GM23338 (cell line): ENCODE results near the gene ST6GALNAC6.

Experiments
- CREB1 ChIP-seq: fragments of 250-450 bp; sonication (Bioruptor Pico); IDR thresholded peaks from 2 replicates; pipeline ENCODE4 v1.5.0; 2020; ENCODE audit warnings: low read depth, mild to moderate bottlenecking, moderate library complexity
- CTCF ChIP-seq, 2 experiments: fragments of 200-600 bp in 1 of 2; sonication (generic) in 1 of 2; conservative IDR thresholded peaks; 2 replicates each; pipeline versions ENCODE4 v1.5.1 to v1.6.1; 2016 to 2017; ENCODE audit warnings: antibody characterized with exemption in 2 of 2, low read depth in 2 of 2, mild to moderate bottlenecking in 2 of 2, moderate library complexity in 1 of 2
- EZH2 ChIP-seq: fragments of 200-600 bp; sonication (generic); IDR thresholded peaks from one replicate; pipeline ENCODE4 v1.8.0; 2017; ENCODE audit warnings: antibody characterized with exemption, mild to moderate bottlenecking, low read depth; ENCODE audit not compliant: unreplicated experiment
- EZH2phosphoT487 ChIP-seq: fragments of 200-600 bp; sonication (generic); IDR thresholded peaks from one replicate; pipeline ENCODE4 v1.8.1; 2018; ENCODE audit warnings: antibody characterized with exemption; ENCODE audit not compliant: unreplicated experiment
- JUNB ChIP-seq: IDR thresholded peaks from one replicate; pipeline ENCODE4 v1.6.1; 2016; ENCODE audit warnings: antibody characterized with exemption; ENCODE audit not compliant: unreplicated experiment
- POLR2AphosphoS5 ChIP-seq: IDR thresholded peaks from 2 replicates; pipeline ENCODE4 v1.6.1; 2016; ENCODE audit warnings: antibody characterized with exemption, low read depth
- ZNF114 ChIP-seq: fragments of 250-450 bp; sonication (Bioruptor Pico); IDR thresholded peaks from 2 replicates; pipeline ENCODE4 v1.5.0; 2020; ENCODE audit warnings: mild to moderate bottlenecking, moderate library complexity

DNA sequence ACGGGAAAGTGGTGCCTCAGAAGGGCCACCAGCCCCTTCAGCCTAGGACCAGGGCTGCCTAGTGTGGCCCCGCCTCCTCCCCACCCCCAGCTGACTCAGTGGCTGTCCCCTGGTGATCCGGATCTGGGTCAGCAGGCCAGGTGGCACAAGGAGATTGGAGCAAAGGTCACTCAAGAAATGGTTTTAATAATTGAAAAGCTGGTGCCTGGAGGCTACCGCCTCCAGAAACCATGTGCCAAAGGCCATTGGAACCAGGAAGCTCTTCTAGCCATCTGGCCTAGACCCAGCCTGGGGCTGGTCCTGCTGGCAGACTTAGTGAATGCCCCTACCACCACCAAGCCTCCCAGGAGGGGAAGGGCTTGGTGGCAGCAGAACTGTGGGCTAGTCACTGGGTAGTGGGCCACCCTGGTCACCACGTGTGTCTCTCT is 15.9 kb upstream of the ST6GALNAC6 start:
- TF ChIP-seq CTCF (conservative IDR thresholded peaks at IDR 0.05; ENCODE audit: low read depth in 2 of 2) (no peak), EZH2 (no peak), JUNB (no peak), POLR2AphosphoS5 (no peak), CREB1 (CRISPR knock-in tag) (no peak), EZH2phosphoT487 (no peak), ZNF114 (CRISPR knock-in tag) (no peak)
